GM23248 (cell line): Measurements from ENCODE around the gene XRN1.
"Not testable (repeated sequence)": the region's sequence is repeated elsewhere in the genome, so short reads cannot be mapped to it uniquely, and the experiment has no call there.

Experiments used
- EZH2 ChIP-seq: fragments of 200-600 bp; sonication (generic); IDR thresholded peaks from 2 replicates; pipeline ENCODE4 v1.6.1; 2018; ENCODE audit warnings: antibody characterized with exemption, mild to moderate bottlenecking; ENCODE audit not compliant: insufficient read depth, poor library complexity, severe bottlenecking
- EZH2phosphoT487 ChIP-seq: fragments of 200-600 bp; sonication (generic); IDR thresholded peaks from 2 replicates; pipeline ENCODE4 v1.6.1; 2018; ENCODE audit warnings: antibody characterized with exemption, moderate library complexity, mild to moderate bottlenecking, low read depth; ENCODE audit not compliant: insufficient read depth

- not testable (repeated sequence) for TF ChIP-seq EZH2phosphoT487, EZH2
Observed at GRCh38 chr3:142302847-142303246, 145.0 kb downstream of the XRN1 start.
